GM12865 (cell line): ENCODE data around the gene ATP5PD.
"Not testable (repeated sequence)": the region's sequence is repeated elsewhere in the genome, so short reads cannot be mapped to it uniquely, and the experiment has no call there.

ENCODE experiments used
- DNase-seq: peaks from one replicate; pipeline ENCODE4 v3.0.0; 2010; ENCODE audit warnings: low read depth
- H3K4me3 ChIP-seq: 2 replicates; pipeline ENCODE4 v1.5.1; 2011; ENCODE audit warnings: mild to moderate bottlenecking, low read depth, low read length, control low read depth
- CTCF ChIP-seq: IDR thresholded peaks from 2 replicates; pipeline ENCODE4 v1.5.1; 2011; ENCODE audit warnings: low read length, control low read depth, low read depth, inconsistent platforms; ENCODE audit not compliant: insufficient read depth; ENCODE audit errors: missing control alignments

ATP5PD gene

GRCh38 chr17:75006653-75007052, 40.1 kb downstream of the ATP5PD start:
- no peak for DNase-seq
- no peak overlapping the region for H3K4me3 ChIP-seq
- TF ChIP-seq CTCF: no peak

DNA sequence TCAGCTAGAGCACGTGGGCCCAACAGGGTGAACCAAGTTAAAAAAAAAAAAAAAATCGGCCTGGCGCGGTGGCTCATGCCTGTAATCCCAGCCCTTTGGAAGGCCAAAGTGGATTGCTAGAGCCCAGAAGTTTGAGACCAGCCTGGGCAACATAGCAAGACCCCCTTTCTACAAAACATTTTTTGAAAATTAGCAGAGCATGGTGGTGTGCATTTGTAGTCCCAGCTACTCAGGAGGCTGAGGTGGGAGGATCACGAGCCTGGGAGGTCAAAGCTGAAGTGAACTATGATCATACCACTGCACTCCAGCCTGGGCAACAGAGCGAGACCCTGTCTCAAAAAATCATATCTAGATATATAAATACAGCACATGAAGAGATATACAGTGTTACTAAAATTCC, 40.7 kb downstream of the ATP5PD start:
- not testable (repeated sequence) for H3K4me3 ChIP-seq, DNase-seq

- DNase-seq: no peak
- H3K4me3 ChIP-seq: no peak overlapping the region
- TF ChIP-seq CTCF: no peak
These were observed 41.5 kb downstream of the ATP5PD start for GRCh38 chr17:75005291-75005690.

GRCh38 chr17:75004371-75004770, 42.4 kb downstream of the ATP5PD start:
- TF ChIP-seq CTCF: no peak
- H3K4me3 ChIP-seq: no peak overlapping the region
- no peak for DNase-seq

GRCh38 chr17:75003957-75004355, 42.8 kb downstream of the ATP5PD start:
- DNase-seq: no peak
- no peak overlapping the region for H3K4me3 ChIP-seq
- TF ChIP-seq CTCF: no peak

DNA sequence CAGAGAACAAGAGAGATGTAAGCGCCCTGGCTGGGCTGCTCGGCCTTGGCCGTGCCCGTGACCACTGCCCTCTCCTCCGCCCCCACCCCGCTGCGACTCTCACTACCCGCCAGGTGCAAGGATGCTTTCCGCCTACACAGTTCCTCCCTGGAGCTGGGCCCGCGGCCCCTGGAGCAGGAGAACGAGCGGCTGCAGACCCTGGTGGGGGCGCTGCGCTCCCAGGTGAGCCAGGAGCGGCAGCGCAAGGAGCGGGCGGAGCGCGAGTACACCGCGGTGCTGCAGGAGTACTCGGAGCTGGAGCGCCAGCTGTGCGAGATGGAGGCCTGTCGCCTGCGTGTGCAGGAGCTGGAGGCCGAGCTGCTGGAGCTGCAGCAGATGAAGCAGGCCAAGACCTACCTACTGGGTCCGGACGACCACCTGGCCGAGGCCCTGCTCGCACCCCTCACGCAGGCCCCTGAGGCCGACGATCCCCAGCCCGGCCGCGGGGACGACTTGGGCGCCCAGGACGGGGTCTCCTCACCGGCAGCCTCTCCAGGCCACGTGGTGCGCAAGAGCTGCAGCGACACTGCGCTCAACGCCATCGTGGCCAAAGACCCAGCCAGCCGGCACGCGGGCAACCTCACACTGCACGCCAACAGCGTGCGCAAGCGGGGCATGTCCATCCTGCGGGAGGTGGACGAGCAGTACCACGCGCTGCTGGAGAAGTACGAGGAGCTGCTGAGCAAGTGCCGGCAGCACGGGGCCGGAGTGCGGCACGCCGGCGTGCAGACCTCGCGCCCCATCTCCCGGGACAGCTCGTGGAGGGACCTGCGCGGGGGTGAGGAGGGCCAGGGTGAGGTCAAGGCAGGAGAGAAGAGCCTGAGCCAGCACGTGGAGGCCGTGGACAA, 43.5 kb downstream of the ATP5PD start:
- no peak for DNase-seq
- no peak for TF ChIP-seq CTCF
- H3K4me3 ChIP-seq: no peak overlapping the region

DNA sequence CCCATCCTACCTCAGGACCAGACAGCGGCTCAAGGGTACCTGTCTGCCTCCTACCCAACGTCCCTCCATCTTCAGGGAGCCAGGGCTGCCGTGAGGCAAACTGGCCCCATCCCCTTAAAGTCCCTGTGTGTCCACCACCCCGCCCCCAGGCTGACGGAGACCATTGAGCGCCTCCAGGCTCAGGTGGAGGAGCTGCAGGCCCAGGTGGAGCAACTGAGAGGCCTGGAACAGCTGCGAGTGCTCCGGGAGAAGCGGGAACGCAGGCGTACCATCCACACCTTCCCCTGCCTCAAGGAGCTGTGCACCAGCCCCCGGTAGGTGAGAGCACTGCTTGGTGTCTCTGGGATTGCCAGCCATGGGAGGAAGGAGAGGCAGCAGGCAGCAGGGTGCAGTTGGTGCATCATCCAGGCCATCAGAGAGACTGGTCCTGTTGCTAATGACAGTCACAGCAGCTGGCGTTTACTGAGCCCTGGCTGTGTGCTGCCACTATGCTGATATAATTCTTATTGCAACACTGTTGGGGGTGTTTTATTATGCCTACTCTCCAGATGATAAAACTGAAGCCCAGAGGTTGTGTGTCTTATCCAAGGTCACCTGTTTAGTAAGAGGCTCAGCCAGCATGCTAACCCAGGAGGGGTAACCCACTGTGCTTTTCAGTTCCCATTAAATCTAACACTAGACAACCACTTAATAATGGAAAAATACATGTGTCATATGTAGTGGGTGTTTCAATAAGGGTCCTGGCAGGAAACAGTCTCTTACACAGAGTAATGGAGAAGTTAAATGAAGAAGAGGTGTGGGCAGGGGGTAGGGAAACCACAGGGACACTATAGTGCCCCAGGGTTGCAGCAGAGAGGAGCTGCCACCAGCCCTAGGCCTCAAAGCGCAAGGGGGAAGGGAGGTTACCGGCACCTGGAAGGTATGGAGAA, 44.6 kb downstream of the ATP5PD start:
- no peak overlapping the region for H3K4me3 ChIP-seq
- TF ChIP-seq CTCF: no peak
- no peak for DNase-seq
